Activated CD4-positive, alpha-beta memory T cell treated with anti-CD3 and anti-CD28 coated beads, Interleukin-2, amount 10 ng/mL, durations not matched to agents 7 days and 5 days (primary cell): Measurements from ENCODE around the gene PRAMEF17. TPM values are rescaled to one million over a fixed set of nuclear protein-coding genes. Genes with fewer than 3 reads are reported as not detected.
"Not testable (repeated sequence)": the region's sequence is repeated elsewhere in the genome, so short reads cannot be mapped to it uniquely, and the experiment has no call there.

Experiments used
- CTCF ChIA-PET: fragments of 350-600 bp; sonication (Branson Sonifier 250); formaldehyde crosslinking; loops from one replicate; lab custom pipeline; 2021; ENCODE audit warnings: antibody characterized with exemption, inconsistent platforms; lab: Charles Lee
- POLR2A ChIA-PET: fragments of 350-600 bp; sonication (Branson Sonifier 250); formaldehyde crosslinking; loops from one replicate; lab custom pipeline; 2021; ENCODE audit warnings: antibody characterized with exemption; lab: Charles Lee
- DNase-seq: peaks from one replicate; pipeline ENCODE4 v3.0.0-alpha.2; 2020
- H3K27ac Mint-ChIP-seq: one replicate; pipeline ENCODE4 v1.8.0; 2021; ENCODE audit warnings: mild to moderate bottlenecking, mixed read lengths
- H3K27me3 Mint-ChIP-seq: one replicate; pipeline ENCODE4 v1.8.0; 2021; ENCODE audit warnings: mixed read lengths
- H3K36me3 Mint-ChIP-seq: one replicate; pipeline ENCODE4 v1.8.0; 2021; ENCODE audit warnings: low read depth, mixed read lengths
- H3K4me1 Mint-ChIP-seq: one replicate; pipeline ENCODE4 v1.8.0; 2021; ENCODE audit warnings: mixed read lengths
- H3K4me3 Mint-ChIP-seq: one replicate; pipeline ENCODE4 v1.8.0; 2021; ENCODE audit warnings: mild to moderate bottlenecking, mixed read lengths
- H3K9me3 Mint-ChIP-seq: one replicate; pipeline ENCODE4 v1.8.0; 2021; ENCODE audit warnings: mixed read lengths
- total RNA-seq, 2 experiments: library from RNA; stranded (reverse); gene quantifications; one replicate each; pipeline ENCODE4 v1.2.3, GENCODE V29; 2021

Gene PRAMEF17, protein sequence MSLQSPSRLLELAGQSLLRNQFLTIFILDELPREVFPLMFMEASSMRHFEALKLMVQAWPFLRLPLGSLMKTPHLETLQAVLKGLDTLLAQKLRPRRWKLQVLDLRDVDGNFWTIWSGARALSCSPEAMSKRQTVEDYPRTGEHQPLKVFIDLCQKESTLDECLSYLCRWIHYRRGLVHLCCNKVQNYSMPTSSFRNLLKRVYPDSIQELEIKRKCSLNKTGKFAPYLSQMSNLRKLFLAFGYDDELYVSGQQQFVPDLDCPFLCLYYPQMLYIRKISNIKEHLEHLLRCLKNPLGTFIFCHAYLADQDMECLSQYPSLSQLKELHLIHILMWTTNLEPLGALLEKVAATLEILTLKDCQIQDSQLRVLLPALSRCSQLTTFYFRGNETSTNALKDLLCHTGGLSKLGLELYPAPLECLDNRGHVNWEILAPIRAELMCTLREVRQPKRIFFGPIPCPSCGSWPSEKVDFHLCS
- not detected for total RNA-seq

DNA sequence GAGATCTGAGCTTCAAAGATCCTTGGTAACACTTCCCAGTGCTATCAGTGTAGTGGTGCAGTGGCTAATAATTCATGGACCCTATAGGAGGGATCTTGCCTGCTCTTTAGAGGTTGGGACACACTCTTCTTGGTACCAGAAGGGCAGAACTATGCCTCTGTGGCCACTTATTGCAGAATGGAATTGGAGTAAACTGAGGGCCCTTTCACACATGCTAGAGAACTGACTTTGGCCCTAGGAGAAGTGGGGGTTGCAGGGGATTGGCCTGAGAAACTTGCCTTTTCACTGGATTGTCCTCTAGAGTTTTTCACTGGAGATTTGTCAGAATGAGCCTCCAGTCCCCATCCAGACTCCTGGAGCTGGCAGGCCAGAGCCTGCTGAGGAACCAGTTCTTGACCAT lies at the start of gene PRAMEF17:
Gene PRAMEF17, plus strand, starts transcription at position 301 of the 400 bp plus-strand sequence. Its CDS starts 26 bp downstream, at position 327.
- H3K4me1 Mint-ChIP-seq, H3K4me3 Mint-ChIP-seq, H3K36me3 Mint-ChIP-seq, H3K27me3 Mint-ChIP-seq, POLR2A ChIA-PET, DNase-seq, H3K27ac Mint-ChIP-seq, H3K9me3 Mint-ChIP-seq, CTCF ChIA-PET: not testable (repeated sequence)

DNA sequence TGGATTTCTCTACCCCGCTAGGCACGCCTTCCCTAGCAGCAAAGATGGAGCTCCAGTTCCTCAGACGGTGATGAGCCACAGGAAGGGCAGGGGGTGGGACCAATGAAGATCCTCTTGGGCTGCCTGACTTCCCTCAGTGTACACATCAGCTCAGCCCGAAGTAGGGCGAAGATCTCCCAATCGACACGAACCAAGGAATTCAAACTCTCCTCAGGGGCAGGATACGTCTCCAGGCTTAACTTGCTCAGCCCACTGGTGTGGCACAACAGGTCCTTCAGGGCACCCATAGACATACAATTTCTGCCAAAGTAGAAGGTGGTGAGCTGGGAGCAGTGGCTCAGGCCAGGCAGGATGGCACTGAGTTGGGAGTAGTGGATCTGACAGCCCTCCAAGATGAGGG lies 46.9 kb upstream of the PRAMEF17 start:
- POLR2A ChIA-PET, H3K4me3 Mint-ChIP-seq, H3K9me3 Mint-ChIP-seq, H3K4me1 Mint-ChIP-seq, DNase-seq, H3K27ac Mint-ChIP-seq, H3K36me3 Mint-ChIP-seq, CTCF ChIA-PET, H3K27me3 Mint-ChIP-seq: not testable (repeated sequence)

DNA sequence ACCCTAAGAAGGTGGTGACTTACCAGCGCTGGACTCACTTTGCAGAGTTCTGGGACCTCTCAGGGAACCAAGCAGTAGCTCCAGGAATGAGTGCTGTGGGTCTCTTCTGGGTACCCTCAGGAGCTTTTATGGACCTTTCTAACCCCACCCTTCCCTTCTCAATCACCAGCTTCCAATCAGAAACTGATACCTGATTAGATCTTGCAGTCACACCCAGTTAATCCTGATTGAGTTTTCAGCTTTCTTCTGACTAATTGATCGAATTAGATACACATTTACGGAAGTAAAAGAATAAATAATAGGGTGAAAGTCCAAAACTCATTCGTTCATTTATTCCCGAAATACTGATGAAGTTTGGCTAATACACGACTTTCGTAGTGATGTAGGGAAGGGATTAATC lies 42.4 kb upstream of the PRAMEF17 start, which contains the start of gene PRAMEF14:
Gene PRAMEF14, minus strand, starts transcription at position 101 of the 400 bp plus-strand sequence. CDS start 1,820 bp downstream, outside the sequence.
- POLR2A ChIA-PET, DNase-seq, H3K9me3 Mint-ChIP-seq, H3K27me3 Mint-ChIP-seq, H3K36me3 Mint-ChIP-seq, H3K27ac Mint-ChIP-seq, H3K4me3 Mint-ChIP-seq, CTCF ChIA-PET, H3K4me1 Mint-ChIP-seq: not testable (repeated sequence)

DNA sequence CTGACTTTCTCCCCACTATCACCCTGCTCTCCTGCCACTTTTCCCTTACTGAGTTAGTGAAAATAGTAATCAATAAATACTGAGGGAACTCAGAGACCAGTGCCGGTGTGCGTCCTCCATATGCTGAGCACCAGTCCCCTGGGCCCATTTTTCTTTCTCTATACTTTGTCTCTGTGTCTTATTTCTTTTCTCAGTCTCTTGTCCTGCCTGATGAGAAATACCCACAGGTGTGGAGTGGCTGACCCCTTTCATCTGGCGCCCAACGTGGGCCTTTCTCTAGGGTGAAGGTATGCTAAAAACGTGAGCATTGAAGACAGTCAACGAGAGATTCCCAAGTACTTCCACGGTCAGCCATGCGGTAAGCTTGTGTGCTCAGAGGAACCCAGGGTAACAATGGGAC lies 36.0 kb upstream of the PRAMEF17 start:
- H3K27ac Mint-ChIP-seq, DNase-seq, H3K36me3 Mint-ChIP-seq, CTCF ChIA-PET, H3K27me3 Mint-ChIP-seq, H3K4me1 Mint-ChIP-seq, POLR2A ChIA-PET, H3K4me3 Mint-ChIP-seq, H3K9me3 Mint-ChIP-seq: not testable (repeated sequence)

DNA sequence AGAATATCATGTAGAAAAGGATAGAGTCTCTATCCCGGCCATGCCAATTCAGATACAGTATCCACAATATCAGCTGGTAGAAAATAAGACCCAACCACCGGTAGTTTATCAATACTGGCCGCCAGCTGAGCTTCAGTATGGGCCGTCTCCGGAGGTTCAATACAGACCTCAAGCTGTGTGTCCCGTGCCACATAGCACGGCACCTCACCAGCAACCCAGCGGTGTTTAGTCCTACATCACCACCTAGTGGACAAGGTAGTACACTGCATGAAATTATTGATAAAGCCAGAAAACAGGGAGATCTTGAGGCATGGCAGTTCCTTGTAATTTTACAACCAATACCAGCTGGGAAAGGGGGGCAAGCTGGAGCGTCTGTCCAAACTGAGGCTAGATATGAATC lies 35.0 kb upstream of the PRAMEF17 start:
- H3K4me1 Mint-ChIP-seq, H3K27me3 Mint-ChIP-seq, DNase-seq, CTCF ChIA-PET, H3K4me3 Mint-ChIP-seq, POLR2A ChIA-PET, H3K9me3 Mint-ChIP-seq, H3K36me3 Mint-ChIP-seq, H3K27ac Mint-ChIP-seq: not testable (repeated sequence)

DNA sequence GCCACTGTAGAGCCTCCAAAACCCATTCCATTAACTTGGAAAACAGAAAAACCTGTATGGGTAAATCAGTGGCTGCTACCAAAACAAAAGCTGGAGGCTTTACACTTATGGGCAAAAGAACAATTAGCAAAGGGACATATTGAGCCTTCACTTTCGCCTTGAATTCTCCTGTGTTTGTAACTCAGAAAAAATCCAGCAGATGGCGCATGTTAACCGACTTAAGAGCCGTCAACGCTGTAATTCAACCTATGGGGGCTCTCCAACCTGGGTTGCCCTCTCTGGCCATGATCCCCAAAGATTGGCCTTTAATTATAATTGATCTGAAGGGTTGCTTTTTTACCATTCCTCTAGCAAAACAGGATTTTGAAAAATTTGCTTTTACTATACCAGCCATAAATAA lies 32.7 kb upstream of the PRAMEF17 start:
- CTCF ChIA-PET, H3K4me1 Mint-ChIP-seq, H3K27ac Mint-ChIP-seq, POLR2A ChIA-PET, H3K9me3 Mint-ChIP-seq, DNase-seq, H3K4me3 Mint-ChIP-seq, H3K36me3 Mint-ChIP-seq, H3K27me3 Mint-ChIP-seq: not testable (repeated sequence)

DNA sequence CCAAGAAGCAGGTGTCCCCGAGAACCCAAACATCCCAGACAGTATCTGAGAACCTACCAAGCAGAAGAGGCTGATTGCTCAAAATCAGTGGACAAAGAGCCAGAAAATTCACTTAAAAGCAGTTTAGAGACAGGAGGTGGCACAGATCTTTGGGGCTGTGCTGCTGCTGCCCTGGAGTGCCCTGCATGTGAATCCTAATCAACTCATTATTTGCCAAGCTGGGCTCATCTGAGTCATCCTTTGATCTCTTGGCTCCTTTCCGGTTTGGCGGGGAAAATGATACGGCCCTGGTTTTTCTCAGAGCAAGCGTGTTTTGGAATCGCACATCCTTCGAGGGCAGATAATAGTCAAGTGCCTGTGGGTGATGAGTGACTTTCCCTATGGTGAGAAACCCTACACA lies 27.1 kb upstream of the PRAMEF17 start:
- H3K4me3 Mint-ChIP-seq, DNase-seq, H3K9me3 Mint-ChIP-seq, H3K27ac Mint-ChIP-seq, H3K27me3 Mint-ChIP-seq, H3K36me3 Mint-ChIP-seq, POLR2A ChIA-PET, CTCF ChIA-PET, H3K4me1 Mint-ChIP-seq: not testable (repeated sequence)

DNA sequence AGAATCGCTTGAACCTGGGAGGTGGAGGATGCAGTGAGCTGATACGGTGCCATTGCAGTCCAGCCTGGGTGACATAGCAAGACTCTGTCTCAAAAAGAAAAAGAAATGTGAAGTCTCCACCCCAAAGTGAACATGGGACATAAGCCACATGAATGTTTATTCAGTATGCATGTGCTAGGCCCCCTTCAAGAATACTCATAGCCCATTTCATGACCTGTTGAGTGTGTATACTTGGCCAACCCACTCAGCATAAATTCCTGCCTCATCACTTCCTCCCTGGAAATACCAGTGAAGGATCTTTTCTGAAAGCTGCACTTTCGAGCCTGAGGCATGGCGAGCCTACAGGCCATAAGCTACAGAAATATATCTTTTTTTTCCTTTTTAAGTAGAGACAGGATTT lies 24.5 kb upstream of the PRAMEF17 start:
- POLR2A ChIA-PET, H3K4me1 Mint-ChIP-seq, CTCF ChIA-PET, H3K4me3 Mint-ChIP-seq, H3K36me3 Mint-ChIP-seq, H3K27me3 Mint-ChIP-seq, H3K27ac Mint-ChIP-seq, DNase-seq, H3K9me3 Mint-ChIP-seq: not testable (repeated sequence)

DNA sequence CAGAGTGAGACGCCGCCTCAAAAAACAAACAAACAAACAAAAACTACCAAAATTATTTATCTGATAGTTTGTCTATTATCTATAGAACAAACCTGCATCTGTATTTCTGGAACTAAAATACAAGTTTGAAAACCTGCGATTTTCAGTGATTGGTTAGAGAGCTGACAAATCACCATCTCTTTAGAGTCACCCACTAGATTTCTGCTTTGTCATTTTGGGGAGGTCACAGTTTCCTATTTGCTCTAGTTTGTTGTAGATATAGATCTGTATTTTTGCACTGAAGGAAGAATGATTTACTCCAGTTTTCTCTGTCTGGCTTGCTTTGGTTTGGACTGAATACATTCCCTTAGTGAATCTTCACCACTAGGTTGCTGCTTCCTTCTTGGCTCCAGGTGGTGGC lies 22.9 kb upstream of the PRAMEF17 start:
- DNase-seq, CTCF ChIA-PET, H3K4me1 Mint-ChIP-seq, POLR2A ChIA-PET, H3K27me3 Mint-ChIP-seq, H3K9me3 Mint-ChIP-seq, H3K36me3 Mint-ChIP-seq, H3K27ac Mint-ChIP-seq, H3K4me3 Mint-ChIP-seq: not testable (repeated sequence)

DNA sequence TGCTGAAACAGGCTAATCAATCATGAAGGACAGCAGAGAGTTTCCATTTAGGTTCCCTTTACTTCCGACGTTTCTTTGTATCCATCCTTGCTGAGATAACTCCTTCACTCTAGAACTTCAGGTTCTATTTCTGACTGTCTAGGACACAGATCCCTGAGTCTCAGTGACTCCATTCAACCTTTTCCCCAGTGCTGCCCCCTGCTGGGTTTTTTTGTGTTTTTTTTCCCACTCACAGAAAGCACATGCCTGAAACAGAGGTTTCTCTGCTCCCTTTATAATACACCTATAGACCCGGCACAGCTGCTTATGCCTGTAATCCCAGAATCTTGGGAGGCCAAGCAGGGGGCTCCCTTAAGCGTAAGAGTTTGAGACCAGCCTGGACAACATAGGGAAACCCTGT lies 20.9 kb upstream of the PRAMEF17 start:
- POLR2A ChIA-PET, H3K36me3 Mint-ChIP-seq, H3K4me3 Mint-ChIP-seq, H3K9me3 Mint-ChIP-seq, CTCF ChIA-PET, H3K4me1 Mint-ChIP-seq, H3K27ac Mint-ChIP-seq, H3K27me3 Mint-ChIP-seq: not testable (repeated sequence)
- DNase-seq = peak; percentile 19

DNA sequence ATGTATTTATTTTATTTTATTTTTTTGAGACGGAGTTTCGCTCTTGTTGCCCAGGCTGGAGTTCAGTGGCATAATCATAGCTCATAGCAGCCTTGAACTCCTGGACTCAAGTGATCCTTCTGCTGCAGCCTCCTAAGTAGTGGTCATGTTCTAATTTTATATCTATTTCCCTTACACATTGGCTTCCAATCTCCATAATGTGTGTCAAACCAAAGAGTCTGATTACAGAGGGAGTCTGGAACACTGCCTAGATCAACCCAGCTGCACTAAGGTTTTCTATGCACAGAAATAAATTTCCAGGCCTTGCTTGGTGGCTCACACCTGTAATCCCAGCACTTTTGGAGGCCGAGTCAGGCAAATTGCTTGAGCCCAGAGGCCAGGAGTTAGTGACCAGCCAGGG lies 10.4 kb upstream of the PRAMEF17 start:
- CTCF ChIA-PET, H3K36me3 Mint-ChIP-seq, H3K27me3 Mint-ChIP-seq, H3K4me1 Mint-ChIP-seq, H3K9me3 Mint-ChIP-seq, H3K4me3 Mint-ChIP-seq, POLR2A ChIA-PET, H3K27ac Mint-ChIP-seq, DNase-seq: not testable (repeated sequence)

DNA sequence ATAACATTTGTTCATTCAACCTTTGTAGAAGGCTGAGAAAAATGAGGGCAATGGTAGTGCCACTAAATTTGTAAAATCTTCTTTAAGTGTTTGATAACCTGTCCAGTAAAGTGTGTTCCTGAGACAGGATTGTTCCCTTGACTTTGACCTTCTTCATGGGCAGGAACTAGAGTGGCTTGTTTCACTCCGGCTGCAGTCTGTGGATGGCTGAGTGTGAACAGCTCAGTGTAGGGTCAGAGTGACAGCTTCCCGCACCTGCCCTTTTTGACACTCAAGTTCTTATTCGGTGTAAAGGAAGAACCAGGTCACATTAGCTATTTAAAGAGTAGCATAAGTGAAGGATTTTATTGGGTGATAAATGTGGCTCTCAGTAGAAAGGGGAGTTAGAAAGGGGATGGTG lies 9.1 kb upstream of the PRAMEF17 start:
- DNase-seq, H3K27me3 Mint-ChIP-seq, H3K4me3 Mint-ChIP-seq, H3K4me1 Mint-ChIP-seq, H3K9me3 Mint-ChIP-seq, POLR2A ChIA-PET, H3K36me3 Mint-ChIP-seq, CTCF ChIA-PET, H3K27ac Mint-ChIP-seq: not testable (repeated sequence)

DNA sequence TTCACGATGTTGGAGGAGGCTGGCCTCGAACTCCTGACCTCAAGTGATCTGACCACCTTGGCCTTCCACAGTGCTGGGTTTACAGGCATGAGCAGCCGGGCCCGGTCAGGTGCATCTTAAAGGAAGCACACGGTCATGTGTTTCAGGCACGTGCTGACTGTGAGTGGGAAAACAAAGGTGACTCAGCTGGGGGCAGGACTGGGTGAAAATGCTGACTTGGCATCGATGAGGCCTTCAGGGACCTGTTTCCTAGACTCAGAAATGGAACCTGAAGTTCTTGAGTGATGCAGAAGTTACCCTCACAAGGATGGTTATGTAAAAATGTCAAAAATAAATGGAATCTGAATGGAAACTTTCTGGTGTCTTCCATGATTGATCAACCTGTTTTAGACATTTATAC lies 3.6 kb downstream of the PRAMEF17 start:
- DNase-seq, H3K27ac Mint-ChIP-seq, POLR2A ChIA-PET, H3K27me3 Mint-ChIP-seq, H3K36me3 Mint-ChIP-seq, CTCF ChIA-PET, H3K4me1 Mint-ChIP-seq, H3K9me3 Mint-ChIP-seq, H3K4me3 Mint-ChIP-seq: not testable (repeated sequence)

DNA sequence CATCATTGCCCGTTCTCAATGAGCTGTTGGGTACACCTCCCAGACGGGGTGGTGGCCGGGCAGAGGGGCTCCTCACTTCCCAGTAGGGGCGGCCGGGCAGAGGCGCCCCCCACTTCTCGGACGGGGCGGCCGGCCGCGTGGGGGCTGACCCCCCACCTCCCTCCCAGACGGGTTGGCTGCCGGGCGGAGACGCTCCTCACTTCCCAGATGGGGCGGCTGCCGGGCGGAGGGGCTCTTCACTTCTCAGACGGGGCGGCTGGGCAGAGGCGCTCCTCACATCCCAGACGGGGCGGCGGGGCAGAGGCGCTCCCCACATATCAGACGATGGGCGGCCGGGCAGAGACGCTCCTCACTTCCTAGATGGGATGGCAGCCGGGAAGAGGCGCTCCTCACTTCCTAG lies 5.3 kb downstream of the PRAMEF17 start:
- DNase-seq, CTCF ChIA-PET, H3K36me3 Mint-ChIP-seq, H3K27ac Mint-ChIP-seq, POLR2A ChIA-PET, H3K27me3 Mint-ChIP-seq, H3K9me3 Mint-ChIP-seq, H3K4me3 Mint-ChIP-seq, H3K4me1 Mint-ChIP-seq: not testable (repeated sequence)
